Epithelial cell of esophagus (primary cell): ENCODE results near the gene MBOAT7.

ENCODE experiments used
- DNase-seq: peaks from one replicate; pipeline ENCODE4 v3.0.0; 2010; ENCODE audit warnings: low read depth
- H3K4me3 ChIP-seq: 2 replicates; pipeline ENCODE4 v1.5.1; 2011; ENCODE audit warnings: mild to moderate bottlenecking, low read length, control low read depth
- CTCF ChIP-seq: IDR thresholded peaks from 2 replicates; pipeline ENCODE4 v1.5.1; 2011; ENCODE audit warnings: low read depth, mild to moderate bottlenecking, low read length, control low read depth, inconsistent platforms; ENCODE audit not compliant: insufficient read depth; ENCODE audit errors: missing control alignments

Gene MBOAT7

DNA sequence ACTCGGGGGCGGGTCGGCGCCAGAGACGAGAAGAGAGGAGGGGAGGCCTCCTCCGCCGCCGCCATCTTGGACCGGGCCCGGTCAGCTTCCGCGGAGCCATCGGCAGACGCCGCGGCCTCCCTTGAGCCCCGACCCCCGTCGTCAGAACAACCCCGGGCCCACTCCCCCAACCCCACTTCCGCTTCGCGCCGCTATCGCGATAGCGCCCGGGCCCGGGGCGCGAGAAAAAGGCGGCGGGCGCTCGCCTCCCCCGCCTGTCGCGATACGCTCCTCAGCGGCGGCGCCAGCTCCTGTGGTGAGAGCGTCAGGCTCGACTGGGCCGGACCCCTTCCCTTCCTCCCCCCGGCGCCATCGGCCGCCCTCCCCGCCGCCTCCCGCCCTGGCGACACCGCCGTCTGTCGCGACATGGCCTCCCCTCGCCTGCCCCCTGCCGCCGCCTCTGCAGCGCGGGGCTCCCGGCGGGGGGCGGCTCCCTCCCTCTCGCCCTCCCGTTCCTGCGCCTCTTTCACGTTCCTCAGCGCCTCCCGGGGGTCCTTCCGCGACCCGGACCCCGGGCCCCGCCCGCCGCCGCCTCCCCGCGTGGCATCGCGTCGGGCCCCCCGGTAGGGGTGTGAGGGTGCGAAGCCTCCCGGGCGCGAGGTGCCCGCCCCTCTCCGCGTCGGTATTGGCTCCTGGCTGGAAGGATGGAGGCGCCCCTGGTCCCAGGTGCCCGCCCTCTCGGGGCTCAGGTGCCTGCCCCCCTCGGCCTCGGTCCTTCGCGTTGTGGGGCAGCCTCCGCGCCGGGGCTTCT, 51.5 kb downstream of the MBOAT7 start, which contains the start of gene CNOT3:
TSS of gene CNOT3 (plus strand) at position 64 of the 790 bp plus-strand sequence. CDS start 5,217 bp downstream, outside the sequence.
- no peak for DNase-seq
- no peak for TF ChIP-seq CTCF
- H3K4me3 ChIP-seq: peak within 1 kb of the TSS; percentile 67

- no peak for TF ChIP-seq CTCF
- H3K4me3 ChIP-seq: peak overlapping the region; percentile 67
- DNase-seq: peak; percentile 100
Observed at GRCh38 chr19:54136864-54137698, 52.3 kb downstream of the MBOAT7 start.

DNA sequence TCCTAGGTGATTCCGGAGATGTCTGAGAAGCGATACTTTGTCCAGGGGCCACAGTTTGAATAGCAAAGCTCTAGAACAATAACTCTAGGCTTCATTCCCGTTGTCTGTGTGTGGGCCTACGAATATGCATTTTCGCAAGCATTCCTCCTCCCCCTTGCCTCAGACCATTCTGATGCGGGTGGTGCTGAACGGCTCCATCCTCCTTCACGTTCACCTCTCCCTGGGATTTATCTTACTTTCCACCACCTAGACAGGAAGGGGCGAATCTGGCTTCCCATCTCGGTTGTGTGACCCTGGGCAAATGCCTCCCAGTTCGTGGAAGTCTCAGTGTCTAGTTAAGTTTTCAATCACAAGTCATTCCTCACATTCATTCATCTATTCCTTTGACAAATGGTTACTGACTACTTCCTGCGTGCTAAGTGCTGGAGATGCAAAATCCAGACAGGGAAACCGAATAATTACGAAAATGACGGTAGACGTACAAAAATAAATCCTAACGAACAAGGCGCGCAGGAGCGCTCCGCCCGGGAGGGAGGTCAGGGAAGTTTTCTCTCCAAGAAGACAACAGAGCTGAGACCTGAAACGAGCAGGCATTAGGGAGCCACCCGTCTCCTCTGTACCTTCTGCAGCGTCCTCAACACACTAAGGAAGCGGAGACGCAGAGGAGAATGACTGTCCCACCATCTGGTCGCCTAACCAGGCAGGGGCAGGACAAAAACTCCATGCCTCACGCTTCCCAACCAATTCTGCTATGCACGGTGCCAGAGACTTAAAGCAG, 53.1 kb downstream of the MBOAT7 start:
- peak; percentile 15 for DNase-seq
- TF ChIP-seq CTCF: no peak
- H3K4me3 ChIP-seq: peak overlapping the region; percentile 66

DNA sequence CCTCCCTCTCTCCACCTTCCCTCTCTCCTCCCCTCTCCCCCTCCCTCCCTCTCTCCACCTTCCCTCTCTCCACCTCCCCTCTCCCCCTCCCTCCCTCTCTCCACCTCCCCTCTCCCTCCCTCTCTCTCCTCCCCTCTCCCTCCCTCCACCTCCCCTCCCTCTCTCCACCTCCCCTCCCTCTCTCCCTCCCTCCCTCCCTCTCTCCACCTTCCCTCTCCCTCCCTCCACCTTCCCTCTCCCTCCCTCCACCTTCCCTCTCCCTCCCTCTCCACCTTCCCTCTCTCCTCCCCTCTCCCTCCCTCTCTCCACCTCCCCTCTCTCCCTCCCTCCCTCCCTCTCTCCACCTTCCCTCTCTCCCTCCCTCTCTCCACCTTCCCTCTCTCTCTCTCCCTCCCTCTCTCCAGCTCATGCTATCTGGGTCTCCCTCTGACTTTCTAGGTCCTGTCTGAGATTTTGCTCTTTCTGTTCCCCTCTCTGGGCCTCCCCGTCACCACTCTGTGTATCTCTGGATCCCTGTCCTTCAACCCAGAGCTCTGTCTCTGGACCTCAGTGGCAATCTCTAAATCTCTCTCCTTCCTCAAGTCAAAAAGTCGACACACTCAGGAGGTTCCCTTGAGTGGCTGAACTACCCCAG, 55.3 kb downstream of the MBOAT7 start:
- DNase-seq: no peak
- TF ChIP-seq CTCF: no peak
- no peak overlapping the region for H3K4me3 ChIP-seq

- TF ChIP-seq CTCF: no peak
- DNase-seq: peak; percentile 55
- no peak overlapping the region for H3K4me3 ChIP-seq
Observed at GRCh38 chr19:54133312-54133956, 55.9 kb downstream of the MBOAT7 start.

- DNase-seq: no peak
- TF ChIP-seq CTCF: no peak
- no peak overlapping the region for H3K4me3 ChIP-seq
Observed at GRCh38 chr19:54129617-54129996, 59.8 kb downstream of the MBOAT7 start.
